HEK293 (cell line): Measurements from ENCODE around the gene HOXA6.

ENCODE experiments used
- CTCF ChIA-PET: fragments of 350-600 bp; formaldehyde crosslinking; extraction: SDS; loops from one replicate; lab custom pipeline; 2021; ENCODE audit warnings: antibody characterized with exemption; lab: Yijun Ruan, JAX
- POLR2A ChIA-PET: fragments of 300-600 bp; formaldehyde crosslinking; extraction: SDS; loops from one replicate; lab custom pipeline; 2020; ENCODE audit warnings: antibody characterized with exemption, inconsistent platforms; lab: Yijun Ruan, JAX
- H3K27ac ChIP-seq: fragments of 200-500 bp; sonication (Bioruptor generic); 2 replicates; pipeline ENCODE4 v1.5.1; 2014; ENCODE audit warnings: low read depth, low read length, control low read depth, inconsistent platforms; ENCODE audit errors: extremely low read depth
- H3K36me3 ChIP-seq, 2 experiments: fragments of 200-500 bp in 1 of 2; sonication (Bioruptor generic) in 1 of 2; 1 replicate in 1 of 2; 2 replicates in 1 of 2; pipeline ENCODE4 v1.5.1; 2014 to 2017; ENCODE audit warnings: inconsistent platforms in 2 of 2, low read length in 2 of 2; ENCODE audit not compliant: control insufficient read depth in 2 of 2, insufficient read depth in 1 of 2
- H3K4me1 ChIP-seq: fragments of 200-500 bp; sonication (Bioruptor generic); 2 replicates; pipeline ENCODE4 v1.5.1; 2014; ENCODE audit warnings: mild to moderate bottlenecking, low read length, inconsistent platforms; ENCODE audit not compliant: control insufficient read depth, insufficient read depth
- H3K4me3 ChIP-seq: 2 replicates; pipeline ENCODE4 v1.5.1; 2011; ENCODE audit warnings: low read depth, mild to moderate bottlenecking, control low read depth, low read length, moderate library complexity
- H3K9me3 ChIP-seq: fragments of 200-500 bp; sonication (Bioruptor generic); 2 replicates; pipeline ENCODE4 v1.5.1; 2014; ENCODE audit warnings: low read depth, low read length, inconsistent platforms; ENCODE audit not compliant: control insufficient read depth, insufficient read depth
- CTCF ChIP-seq: fragments of 450-650 bp; formaldehyde crosslinking; IDR thresholded peaks from 2 replicates; pipeline ENCODE4 v1.5.1; 2016; ENCODE audit warnings: missing biosample characterization, missing genetic modification characterization
- FEZF1 ChIP-seq: fragments of 450-650 bp; formaldehyde crosslinking; IDR thresholded peaks from 2 replicates; pipeline ENCODE4 v1.5.1; 2016; ENCODE audit warnings: missing biosample characterization, missing genetic modification characterization
- HOXD13 ChIP-seq: sonication (generic); formaldehyde crosslinking; IDR thresholded peaks from 2 replicates; pipeline ENCODE4 v1.8.0; 2022; ENCODE audit warnings: missing genetic modification reagents, borderline replicate concordance
- IKZF3 ChIP-seq: fragments of 450-650 bp; IDR thresholded peaks from 2 replicates; pipeline ENCODE4 v1.5.0; 2018; ENCODE audit warnings: missing biosample characterization, mild to moderate bottlenecking, missing genetic modification characterization, moderate library complexity
- OSR2 ChIP-seq: fragments of 450-650 bp; formaldehyde crosslinking; IDR thresholded peaks from 2 replicates; pipeline ENCODE4 v1.5.1; 2016; ENCODE audit warnings: missing biosample characterization, missing genetic modification characterization
- PRDM2 ChIP-seq: fragments of 450-650 bp; formaldehyde crosslinking; IDR thresholded peaks from 2 replicates; pipeline ENCODE4 v1.5.1; 2016; ENCODE audit warnings: missing biosample characterization, missing genetic modification characterization, borderline replicate concordance
- SCRT2 ChIP-seq: fragments of 450-650 bp; formaldehyde crosslinking; IDR thresholded peaks from 2 replicates; pipeline ENCODE4 v1.5.1; 2016; ENCODE audit warnings: missing biosample characterization, missing genetic modification characterization
- WT1 ChIP-seq: fragments of 450-650 bp; formaldehyde crosslinking; IDR thresholded peaks from 2 replicates; pipeline ENCODE4 v1.5.1; 2016; ENCODE audit warnings: missing biosample characterization, missing genetic modification characterization
- ZBTB10 ChIP-seq: fragments of 450-650 bp; formaldehyde crosslinking; IDR thresholded peaks from 2 replicates; pipeline ENCODE4 v1.5.1; 2016; ENCODE audit warnings: missing biosample characterization, missing genetic modification characterization
- ZBTB6 ChIP-seq: fragments of 450-650 bp; formaldehyde crosslinking; IDR thresholded peaks from 2 replicates; pipeline ENCODE4 v1.5.1; 2017; ENCODE audit warnings: missing biosample characterization, missing genetic modification characterization
- ZBTB8A ChIP-seq: fragments of 450-650 bp; formaldehyde crosslinking; IDR thresholded peaks from 2 replicates; pipeline ENCODE4 v1.5.1; 2016; ENCODE audit warnings: missing biosample characterization, missing genetic modification characterization
- ZEB2 ChIP-seq: fragments of 450-650 bp; formaldehyde crosslinking; IDR thresholded peaks from 2 replicates; pipeline ENCODE4 v1.5.1; 2016; ENCODE audit warnings: missing biosample characterization, missing genetic modification characterization
- ZFHX2 ChIP-seq: fragments of 450-650 bp; formaldehyde crosslinking; conservative IDR thresholded peaks from 2 replicates; pipeline ENCODE4 v1.5.1; 2016; ENCODE audit warnings: missing biosample characterization, missing genetic modification characterization
- ZNF114 ChIP-seq: fragments of 450-650 bp; formaldehyde crosslinking; IDR thresholded peaks from 2 replicates; pipeline ENCODE4 v1.5.0; 2017; ENCODE audit warnings: missing biosample characterization, missing genetic modification characterization
- ZNF157 ChIP-seq: fragments of 450-650 bp; formaldehyde crosslinking; IDR thresholded peaks from 2 replicates; pipeline ENCODE4 v1.5.1; 2016; ENCODE audit warnings: missing biosample characterization, missing genetic modification characterization
- ZNF266 ChIP-seq: fragments of 450-650 bp; formaldehyde crosslinking; IDR thresholded peaks from 2 replicates; pipeline ENCODE4 v1.5.1; 2016; ENCODE audit warnings: missing biosample characterization, missing genetic modification characterization, low read depth
- ZNF501 ChIP-seq: fragments of 450-650 bp; formaldehyde crosslinking; IDR thresholded peaks from 2 replicates; pipeline ENCODE4 v1.5.1; 2016; ENCODE audit warnings: missing biosample characterization, missing genetic modification characterization
- ZNF571 ChIP-seq: fragments of 450-650 bp; formaldehyde crosslinking; IDR thresholded peaks from 2 replicates; pipeline ENCODE4 v1.5.0; 2017; ENCODE audit warnings: missing biosample characterization, missing genetic modification characterization
- ZNF658 ChIP-seq: fragments of 450-650 bp; formaldehyde crosslinking; IDR thresholded peaks from 2 replicates; pipeline ENCODE4; 2016; ENCODE audit warnings: missing biosample characterization, missing genetic modification characterization
- ZNF701 ChIP-seq: fragments of 450-650 bp; formaldehyde crosslinking; IDR thresholded peaks from 2 replicates; pipeline ENCODE4 v1.5.1; 2016; ENCODE audit warnings: missing biosample characterization, missing genetic modification characterization
- ZNF777 ChIP-seq: fragments of 450-650 bp; formaldehyde crosslinking; IDR thresholded peaks from 2 replicates; pipeline ENCODE4 v1.5.1; 2017; ENCODE audit warnings: missing biosample characterization, missing genetic modification characterization, borderline replicate concordance
- ZNF830 ChIP-seq: fragments of 450-650 bp; IDR thresholded peaks from 2 replicates; pipeline ENCODE4 v1.5.0; 2018; ENCODE audit warnings: missing biosample characterization, missing genetic modification characterization, low read depth, mild to moderate bottlenecking, moderate library complexity
- ZNF843 ChIP-seq: fragments of 450-650 bp; formaldehyde crosslinking; IDR thresholded peaks from 2 replicates; pipeline ENCODE4 v1.5.1; 2016; ENCODE audit warnings: missing biosample characterization, missing genetic modification characterization

The HOXA6 gene

GRCh38 chr7:27122077-27122910, 25.3 kb downstream of the HOXA6 start:
- CTCF ChIA-PET = interaction anchor here (0.7 to 1.8 kb wide), 2 partner anchors 9 to 196 kb away, joined by 3 to 7 read pairs; partner anchors contain the start of gene HOXA4

GRCh38 chr7:27121684-27122076, 25.9 kb downstream of the HOXA6 start:
- Histone ChIP-seq H3K36me3 (peaks cover 0 to 34% of the 10 kb centered on the region in 2 experiments; a peak in 1 of 3 replicates), H3K4me1 (peaks cover 38% of the 10 kb centered on the region), H3K27ac (peak overlapping the region; percentile 4; the same call in 1 of the 2 replicates), H3K4me3 (no peak overlapping the region), H3K9me3 (no peaks in the 10 kb centered on the region)
- ChIA-PET CTCF (interaction anchor here (0.7 to 1.8 kb wide), 2 partner anchors 9 to 196 kb away, joined by 3 to 7 read pairs; partner anchors contain the start of gene HOXA4), POLR2A (no interaction called here)
- no peak for TF ChIP-seq ZNF157 (tag by site-specific recombination)
- TF ChIP-seq FEZF1 (tag by site-specific recombination) = peak; percentile 61; the same call in 1 of the 2 replicates
- TF ChIP-seq ZBTB6 (tag by site-specific recombination) = no peak
- TF ChIP-seq ZNF114 (tag by site-specific recombination) = no peak
- TF ChIP-seq CTCF (tag by site-specific recombination) = no peak
- no peak for TF ChIP-seq ZNF266
- no peak for TF ChIP-seq ZNF830
- TF ChIP-seq ZNF777 (tag by site-specific recombination) = no peak
- 0 out of 2 replicates have a peak, but pooled peaks have one; percentile 24 for TF ChIP-seq ZEB2 (tag by site-specific recombination)
- TF ChIP-seq ZBTB10 (tag by site-specific recombination) = no peak
- TF ChIP-seq ZNF658 (tag by site-specific recombination) = no peak
- peak; percentile 29 for TF ChIP-seq ZBTB8A (tag by site-specific recombination)
- no peak for TF ChIP-seq ZNF571 (tag by site-specific recombination)
- no peak for TF ChIP-seq HOXD13 (CRISPR knock-in tag)
- no peak for TF ChIP-seq ZNF501 (tag by site-specific recombination)
- TF ChIP-seq OSR2 (tag by site-specific recombination) = peak; percentile 57; the same call in 1 of the 2 replicates
- TF ChIP-seq PRDM2 = no peak
- peak; percentile 83 for TF ChIP-seq IKZF3 (tag by site-specific recombination)
- TF ChIP-seq ZNF843 = peak; percentile 44; the same call in 1 of the 2 replicates
- no peak for TF ChIP-seq SCRT2

More at GRCh38 chr7:27122077-27122910, 25.3 kb downstream of the HOXA6 start:
- H3K4me3 ChIP-seq = no peak overlapping the region
- H3K36me3 ChIP-seq = peaks cover 0 to 32% of the 10 kb centered on the region in 2 experiments; a peak in 1 of 3 replicates
- POLR2A ChIA-PET = interaction anchor here (0.6 to 1.0 kb wide), 2 partner anchors 8 to 26 kb away, joined by 4 read pairs; no protein-coding TSS in a partner anchor
- H3K27ac ChIP-seq = peak overlapping the region; percentile 4; the same call in 1 of the 2 replicates
- peaks cover 38% of the 10 kb centered on the region for H3K4me1 ChIP-seq
- H3K9me3 ChIP-seq = no peaks in the 10 kb centered on the region
- TF ChIP-seq ZFHX2 (tag by site-specific recombination) = 0 out of 2 replicates have a peak, but pooled peaks have one; percentile 18
- TF ChIP-seq ZNF701 = no peak
- 0 out of 2 replicates have a peak, but pooled peaks have one; percentile 14 for TF ChIP-seq WT1
